Neural cell (in vitro differentiated cells): ENCODE results near the gene TMCC1.
"Not testable (repeated sequence)": the region's sequence is repeated elsewhere in the genome, so short reads cannot be mapped to it uniquely, and the experiment has no call there.

Experiments
- EP300 ChIP-seq: fragments of 450-650 bp; conservative IDR thresholded peaks from 2 replicates; pipeline ENCODE4 v1.6.1; 2014; ENCODE audit warnings: antibody characterized with exemption, mild to moderate bottlenecking, moderate library complexity; ENCODE audit not compliant: poor library complexity, severe bottlenecking
- REST ChIP-seq: IDR thresholded peaks from 2 replicates; pipeline ENCODE4 v1.6.1; 2012; ENCODE audit warnings: borderline replicate concordance
- TF ChIP-seq, protein P1 (sequence below): fragments of 450-650 bp; IDR thresholded peaks from 2 replicates; pipeline ENCODE4 v1.5.1; 2014; ENCODE audit warnings: antibody characterized with exemption, mild to moderate bottlenecking, moderate library complexity; ENCODE audit not compliant: poor library complexity, severe bottlenecking

DNA sequence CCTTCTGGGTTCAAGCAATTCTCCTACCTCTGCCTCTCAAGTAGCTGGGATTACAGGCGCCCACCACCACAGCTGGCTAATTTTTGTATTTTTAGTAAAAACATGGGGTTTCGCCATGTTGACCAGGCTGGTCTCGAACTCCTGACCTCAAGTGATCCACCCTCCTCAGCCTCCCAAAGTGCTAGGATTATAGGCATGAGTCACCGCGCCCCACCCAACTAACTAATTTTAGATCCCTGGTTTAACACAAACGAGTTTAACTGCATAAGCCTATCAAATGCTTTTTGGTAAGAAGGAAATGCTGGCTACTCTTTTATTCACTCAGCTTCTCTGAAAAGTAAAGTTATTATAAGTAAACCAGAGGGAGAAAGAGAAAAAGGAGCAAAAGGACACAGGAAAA, 61.6 kb downstream of the TMCC1 start:
- TF ChIP-seq EP300, REST: not testable (repeated sequence)
- TF ChIP-seq, protein P1, sequence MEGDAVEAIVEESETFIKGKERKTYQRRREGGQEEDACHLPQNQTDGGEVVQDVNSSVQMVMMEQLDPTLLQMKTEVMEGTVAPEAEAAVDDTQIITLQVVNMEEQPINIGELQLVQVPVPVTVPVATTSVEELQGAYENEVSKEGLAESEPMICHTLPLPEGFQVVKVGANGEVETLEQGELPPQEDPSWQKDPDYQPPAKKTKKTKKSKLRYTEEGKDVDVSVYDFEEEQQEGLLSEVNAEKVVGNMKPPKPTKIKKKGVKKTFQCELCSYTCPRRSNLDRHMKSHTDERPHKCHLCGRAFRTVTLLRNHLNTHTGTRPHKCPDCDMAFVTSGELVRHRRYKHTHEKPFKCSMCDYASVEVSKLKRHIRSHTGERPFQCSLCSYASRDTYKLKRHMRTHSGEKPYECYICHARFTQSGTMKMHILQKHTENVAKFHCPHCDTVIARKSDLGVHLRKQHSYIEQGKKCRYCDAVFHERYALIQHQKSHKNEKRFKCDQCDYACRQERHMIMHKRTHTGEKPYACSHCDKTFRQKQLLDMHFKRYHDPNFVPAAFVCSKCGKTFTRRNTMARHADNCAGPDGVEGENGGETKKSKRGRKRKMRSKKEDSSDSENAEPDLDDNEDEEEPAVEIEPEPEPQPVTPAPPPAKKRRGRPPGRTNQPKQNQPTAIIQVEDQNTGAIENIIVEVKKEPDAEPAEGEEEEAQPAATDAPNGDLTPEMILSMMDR: not testable (repeated sequence)
